Suppressor macrophage (primary cell): ENCODE results near the gene PHF12.
"Not testable (repeated sequence)": the region's sequence is repeated elsewhere in the genome, so short reads cannot be mapped to it uniquely, and the experiment has no call there.

ENCODE experiments used
- DNase-seq, 4 experiments: peaks; one replicate each; pipeline ENCODE4 v3.0.0-alpha.2; 2020 to 2022

Gene PHF12

GRCh38 chr17:28881533-28882056 is 69.7 kb downstream of the PHF12 start:
- no peak for DNase-seq

GRCh38 chr17:28880572-28880945 is 70.8 kb downstream of the PHF12 start:
- DNase-seq: no peak

DNA sequence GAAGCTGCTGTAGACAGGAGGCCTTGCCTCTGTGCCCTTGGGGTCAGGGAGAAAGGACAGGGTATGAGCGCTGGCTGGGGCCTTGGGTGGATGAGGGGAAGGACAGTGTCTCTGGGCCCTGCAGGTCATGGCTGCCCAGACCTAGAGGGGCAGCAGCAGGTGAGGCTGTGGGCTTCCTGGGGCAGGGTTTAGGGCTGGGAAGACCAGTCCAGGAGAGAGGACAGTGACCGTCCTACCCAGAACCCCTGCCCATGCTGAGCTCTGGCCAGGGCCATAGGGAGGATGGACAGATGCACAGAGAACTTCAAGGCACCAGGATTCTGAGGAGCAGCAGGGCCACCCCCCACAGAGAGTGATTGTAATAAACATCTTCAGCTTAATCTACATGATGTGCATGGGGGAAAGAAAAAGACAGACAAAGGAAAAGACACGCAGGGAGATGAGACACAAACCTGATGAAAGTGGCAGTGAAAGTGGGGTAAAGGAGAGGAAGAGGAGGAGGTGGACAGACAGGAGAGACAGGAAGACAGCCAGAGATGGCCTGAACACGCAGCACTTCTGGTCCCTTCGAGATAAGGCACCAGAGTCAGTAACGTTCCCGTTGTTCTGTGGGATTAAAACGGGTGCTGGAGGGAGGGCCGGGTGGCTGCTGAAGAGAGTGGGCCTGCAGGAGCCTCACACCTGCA is 71.3 kb downstream of the PHF12 start:
- DNase-seq: no peak

- DNase-seq: peak in 1 of 4 experiments; percentile 27
Measured at GRCh38 chr17:28878981-28879380, 72.3 kb downstream of the PHF12 start.

DNA sequence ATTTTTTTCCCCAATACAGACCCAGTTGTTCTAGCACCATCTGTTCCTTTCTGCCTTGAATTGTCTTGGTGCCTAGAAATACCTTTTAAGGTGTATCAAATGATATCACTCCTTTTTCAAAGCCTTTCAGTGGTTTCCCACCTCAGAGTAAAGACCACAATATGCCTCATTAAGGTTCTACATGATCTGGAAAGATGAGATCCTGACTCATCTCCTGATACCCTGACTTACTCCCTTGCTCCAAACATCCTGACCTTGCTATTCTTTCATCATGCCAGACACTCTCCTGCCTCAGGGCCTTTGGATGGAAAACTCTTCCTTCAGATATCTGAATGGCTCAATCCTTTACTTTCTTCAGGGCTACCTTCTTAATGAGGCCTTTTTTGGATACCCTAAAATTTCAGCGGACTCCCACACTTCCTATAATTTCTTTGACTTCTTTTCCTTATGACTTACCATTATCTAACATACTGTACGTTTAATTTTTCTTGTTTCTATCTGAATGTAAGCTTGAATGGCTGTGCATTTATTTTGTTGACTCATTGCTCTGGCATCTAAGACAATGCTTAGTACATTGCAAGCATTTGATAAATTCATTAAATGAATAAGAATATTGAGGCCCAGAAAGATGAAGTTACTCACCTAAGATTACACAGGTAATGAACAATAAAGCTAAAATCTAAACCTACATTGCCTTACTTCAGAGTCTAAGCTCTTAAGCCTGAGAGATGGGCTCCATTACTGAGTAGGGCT is 73.0 kb downstream of the PHF12 start:
- no peak for DNase-seq

- DNase-seq: not testable (repeated sequence)
Measured at GRCh38 chr17:28877150-28877711, 74.1 kb downstream of the PHF12 start.

DNA sequence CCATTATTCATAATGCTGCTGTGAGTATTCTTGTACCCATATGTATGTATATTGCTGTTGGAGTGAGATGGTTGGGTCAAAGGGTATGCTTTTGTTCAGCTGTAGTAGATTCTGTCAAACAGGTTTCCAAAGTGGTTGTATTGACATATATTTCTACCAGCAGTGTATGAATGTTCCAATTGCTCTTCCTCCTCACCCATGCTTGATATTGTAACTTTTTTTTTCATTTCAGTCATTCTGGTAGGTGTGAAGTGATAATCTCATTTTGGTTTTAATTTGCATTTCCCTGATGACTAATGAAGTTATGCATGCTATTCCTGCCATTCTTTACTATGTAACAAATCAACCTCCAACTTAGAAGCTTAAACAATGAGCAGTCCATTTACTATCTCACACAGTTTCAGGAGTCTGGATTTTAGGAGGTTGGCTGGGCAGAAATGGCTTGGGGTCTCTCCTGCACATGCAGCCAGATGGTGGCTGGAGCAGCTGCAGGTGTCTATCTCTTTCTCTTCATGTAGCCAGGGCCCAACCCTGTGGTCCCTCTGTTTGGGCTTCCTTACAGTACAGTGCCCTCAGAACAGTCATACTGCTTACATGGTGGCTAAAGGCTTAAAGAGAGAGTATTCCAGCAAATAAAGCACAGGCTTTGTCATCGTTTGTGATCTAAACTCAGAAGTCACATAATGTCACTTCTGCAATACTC is 75.3 kb downstream of the PHF12 start:
- no peak for DNase-seq

DNA sequence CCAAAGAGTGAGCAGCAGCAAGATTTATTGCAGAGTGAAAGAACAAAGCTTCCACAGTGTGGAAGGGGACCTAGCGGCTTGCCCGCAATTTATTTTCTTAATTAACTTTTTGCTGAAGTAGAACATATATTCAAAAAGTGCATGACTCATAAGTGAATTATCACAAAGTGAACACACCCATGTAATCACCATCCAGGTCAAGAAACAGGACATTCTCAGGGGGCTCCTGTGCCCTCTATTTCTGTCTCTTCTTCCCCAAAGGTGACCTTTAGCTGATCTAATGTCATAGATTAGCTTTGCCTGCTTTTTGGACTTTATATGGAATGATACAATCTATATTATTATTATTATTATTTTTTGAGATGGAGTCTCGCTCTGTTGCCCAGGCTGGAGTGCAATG is 76.6 kb downstream of the PHF12 start:
- no peak for DNase-seq

- no peak for DNase-seq
Measured at GRCh38 chr17:28873839-28874238, 77.5 kb downstream of the PHF12 start.

GRCh38 chr17:28871056-28871579 is 80.2 kb downstream of the PHF12 start:
- no peak for DNase-seq

DNA sequence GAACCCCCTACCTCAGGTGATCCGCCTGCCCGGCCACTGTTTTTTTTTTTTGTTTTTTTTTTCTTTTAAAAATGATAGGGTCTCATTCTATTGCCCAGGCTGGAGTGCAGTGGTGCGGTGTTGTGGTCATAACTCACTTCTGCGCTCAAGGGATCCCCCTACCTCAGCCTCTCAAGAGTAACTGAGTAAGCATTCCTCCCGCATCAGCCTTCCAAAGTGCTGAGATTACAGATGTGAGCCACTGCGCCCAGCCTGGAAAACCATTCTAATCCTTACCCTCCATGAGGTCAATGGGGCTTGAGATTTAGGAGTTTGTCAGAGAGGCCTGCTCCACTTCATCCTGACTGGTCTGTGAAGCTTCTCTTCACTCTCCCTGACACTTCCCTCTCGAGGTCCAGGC is 84.0 kb downstream of the PHF12 start:
- no peak for DNase-seq

- DNase-seq: peak in 3 of 4 experiments; percentile 29 to 58 (median 46)
Measured at GRCh38 chr17:28865946-28866752, 85.2 kb downstream of the PHF12 start.

- DNase-seq: no peak
Measured at GRCh38 chr17:28864991-28865849, 86.1 kb downstream of the PHF12 start.

DNA sequence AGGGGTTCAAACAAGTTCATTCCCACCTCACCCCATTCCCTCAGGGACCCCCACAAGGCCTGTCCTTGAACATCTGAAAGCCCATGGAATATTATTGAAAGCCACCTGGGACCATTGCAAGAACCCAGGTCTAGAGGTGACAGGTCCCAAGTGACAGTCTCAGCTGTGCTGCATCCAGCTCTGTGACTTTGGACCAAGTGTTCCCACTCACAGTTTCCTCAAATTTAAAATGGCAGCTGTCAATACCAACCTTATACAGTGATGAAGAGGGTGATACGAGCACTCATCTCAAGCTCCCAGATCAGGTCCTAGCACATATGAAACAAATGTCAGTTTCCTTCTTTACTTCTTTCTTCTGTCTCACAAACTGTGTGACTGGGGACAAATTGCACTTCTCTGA is 87.4 kb downstream of the PHF12 start:
- DNase-seq: no peak

DNA sequence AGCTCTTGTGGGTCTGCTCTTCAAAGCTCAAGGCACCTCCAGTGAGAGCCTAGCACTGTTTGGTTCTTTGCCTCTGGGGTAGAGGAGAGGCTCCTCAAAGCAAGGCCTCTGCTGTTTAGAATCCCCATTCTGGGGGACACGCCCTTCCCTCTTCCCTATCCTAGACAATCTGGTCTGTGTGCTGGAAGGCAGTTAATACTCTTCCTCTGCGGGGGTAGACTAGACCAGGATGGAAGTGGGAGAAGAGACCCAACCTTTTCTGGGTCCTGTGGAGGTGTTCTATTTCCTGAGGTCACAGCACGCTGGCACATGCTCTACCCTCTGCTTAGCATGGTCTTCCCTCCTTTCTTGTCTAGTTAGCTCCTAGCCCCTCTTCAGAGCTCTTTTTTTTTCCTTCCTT is 88.8 kb downstream of the PHF12 start:
- no peak for DNase-seq

GRCh38 chr17:28861393-28862203 is 89.7 kb downstream of the PHF12 start:
- DNase-seq: no peak

GRCh38 chr17:28860363-28860808 is 90.9 kb downstream of the PHF12 start:
- DNase-seq: no peak

DNA sequence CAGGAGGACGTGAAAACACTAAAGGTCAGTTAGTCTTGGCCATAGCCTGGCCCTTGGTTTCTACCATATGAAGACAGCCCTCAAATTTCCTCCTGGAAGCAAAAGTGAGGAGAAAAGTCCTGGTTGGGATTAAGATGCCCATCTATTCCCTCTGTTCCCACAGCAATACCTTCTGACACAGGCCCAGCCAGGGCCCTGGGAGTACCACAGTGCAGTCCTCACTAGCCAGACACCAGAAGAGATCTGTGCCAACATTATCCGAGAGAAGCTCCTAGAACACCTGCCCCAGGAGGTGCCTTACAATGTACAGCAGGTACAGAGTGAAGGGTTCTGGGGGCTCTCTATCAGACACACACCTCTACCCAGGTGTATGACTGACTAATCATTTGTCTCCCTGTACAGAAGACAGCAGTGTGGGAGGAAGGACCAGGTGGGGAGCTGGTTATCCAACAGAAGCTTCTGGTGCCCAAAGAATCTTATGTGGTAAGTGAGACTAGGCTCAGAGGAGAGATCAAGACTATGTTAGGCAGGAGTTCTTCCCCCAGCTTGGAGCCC is 92.4 kb downstream of the PHF12 start:
- no peak for DNase-seq
